Measurements from ENCODE around the gene LACTBL1. TPM values are rescaled to one million over a fixed set of nuclear protein-coding genes. Genes with fewer than 3 reads are reported as not detected.

The LACTBL1 gene
- total RNA-seq, 1 experiment from 2014 or later, result not detected

DNA sequence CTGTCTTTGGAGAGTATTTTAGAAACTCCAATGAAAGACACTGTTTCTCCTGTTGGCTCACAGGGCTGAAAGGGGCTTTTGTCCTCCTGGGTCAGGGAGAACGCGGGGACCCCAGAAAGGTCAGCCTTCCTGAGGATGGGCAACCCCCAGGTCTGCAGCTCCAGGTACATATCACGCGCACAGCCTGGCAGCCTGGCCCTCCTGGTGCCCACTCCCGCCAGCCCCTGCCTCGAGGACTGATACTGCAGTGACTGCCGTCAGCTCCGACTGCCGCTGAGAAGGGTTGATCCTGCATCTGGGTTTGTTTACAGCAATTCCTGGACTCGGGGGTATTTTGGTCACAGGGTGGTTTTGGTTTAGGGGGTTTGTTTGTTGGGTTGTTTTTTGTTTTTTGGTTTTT lies 58.5 kb downstream of the LACTBL1 start:
- DNase-seq (ENCODE audit: low read depth), result no peak

DNA sequence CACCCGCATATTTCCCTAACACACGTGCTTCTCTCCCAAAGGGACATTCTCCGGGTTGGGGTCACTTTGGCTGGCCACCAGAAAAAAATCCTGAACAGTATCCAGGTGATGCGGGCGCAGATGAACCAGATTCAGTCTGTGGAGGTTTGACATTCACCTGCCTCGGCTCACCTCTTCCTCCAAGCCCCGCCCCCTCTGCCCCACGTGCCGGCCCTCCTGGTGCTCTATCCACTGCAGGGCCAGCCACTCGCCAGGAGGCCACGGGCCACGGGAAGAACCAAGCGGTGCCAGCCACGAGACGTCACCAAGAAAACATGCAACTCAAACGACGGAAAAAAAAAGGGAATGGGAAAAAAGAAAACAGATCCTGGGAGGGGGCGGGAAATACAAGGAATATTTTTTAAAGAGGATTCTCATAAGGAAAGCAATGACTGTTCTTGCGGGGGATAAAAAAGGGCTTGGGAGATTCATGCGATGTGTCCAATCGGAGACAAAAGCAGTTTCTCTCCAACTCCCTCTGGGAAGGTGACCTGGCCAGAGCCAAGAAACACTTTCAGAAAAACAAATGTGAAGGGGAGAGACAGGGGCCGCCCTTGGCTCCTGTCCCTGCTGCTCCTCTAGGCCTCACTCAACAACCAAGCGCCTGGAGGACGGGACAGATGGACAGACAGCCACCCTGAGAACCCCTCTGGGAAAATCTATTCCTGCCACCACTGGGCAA lies 59.1 kb downstream of the LACTBL1 start:
- DNase-seq (ENCODE audit: low read depth), result no peak

DNA sequence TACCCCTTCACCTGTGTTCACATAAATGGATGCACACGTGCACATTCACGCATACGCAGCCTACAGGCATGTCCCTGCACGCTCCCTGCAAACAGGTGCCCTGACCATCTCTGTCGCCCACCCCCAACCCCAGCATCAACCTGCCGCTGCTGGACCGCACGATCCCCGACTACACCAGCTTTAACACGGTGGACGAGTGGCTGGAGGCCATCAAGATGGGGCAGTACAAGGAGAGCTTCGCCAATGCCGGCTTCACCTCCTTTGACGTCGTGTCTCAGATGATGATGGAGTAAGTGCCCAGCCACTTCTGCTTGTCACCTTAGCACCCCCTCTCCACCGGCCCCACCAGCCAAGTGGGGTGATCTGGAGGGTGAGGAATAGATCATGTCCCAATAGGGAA lies 60.4 kb downstream of the LACTBL1 start:
- no peak for DNase-seq (ENCODE audit: low read depth)

DNA sequence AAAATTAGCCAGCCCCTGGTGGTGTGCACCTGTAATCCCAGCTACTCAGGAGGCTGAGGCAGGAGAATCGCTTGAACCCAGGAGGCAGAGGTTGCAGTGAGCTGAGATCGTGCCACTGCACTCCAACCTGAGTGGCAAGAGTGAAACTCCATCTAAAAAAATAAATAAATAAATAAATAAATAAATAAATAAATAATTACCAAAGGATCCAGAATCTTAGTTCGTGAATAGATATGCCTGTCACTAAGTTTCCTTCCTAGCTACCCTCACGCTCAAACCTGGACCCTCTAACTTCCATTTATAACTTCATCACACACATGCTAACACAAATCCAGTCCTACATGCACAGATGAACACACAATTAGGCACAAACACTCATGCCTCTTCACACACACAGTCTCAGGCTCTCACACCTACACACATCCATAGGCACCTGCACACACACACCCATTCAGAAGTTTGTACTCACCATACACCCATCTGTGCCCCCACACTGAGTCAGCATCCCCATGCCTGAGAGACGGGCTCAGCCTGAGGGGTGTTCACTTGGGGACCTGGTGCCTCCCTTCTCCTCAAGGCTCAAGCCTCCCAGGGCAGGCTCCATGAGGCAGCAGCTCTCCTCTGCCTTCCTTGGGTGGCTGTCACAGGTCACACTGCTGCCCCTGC lies 61.5 kb downstream of the LACTBL1 start:
- no peak for DNase-seq (ENCODE audit: low read depth)

DNA sequence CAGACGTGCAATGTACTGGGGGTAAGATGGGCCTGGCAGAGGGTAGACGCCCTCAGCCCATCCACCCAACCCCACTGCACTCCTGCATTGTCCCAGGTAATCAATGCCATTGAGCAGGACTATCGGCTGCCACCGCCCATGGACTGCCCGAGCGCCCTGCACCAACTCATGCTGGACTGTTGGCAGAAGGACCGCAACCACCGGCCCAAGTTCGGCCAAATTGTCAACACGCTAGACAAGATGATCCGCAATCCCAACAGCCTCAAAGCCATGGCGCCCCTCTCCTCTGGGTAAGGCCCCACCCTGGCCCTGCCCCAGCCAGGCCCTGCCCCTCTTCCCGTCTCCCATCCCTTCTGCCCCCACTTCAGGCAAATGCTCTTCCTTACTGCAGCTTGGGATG lies 62.4 kb downstream of the LACTBL1 start:
- DNase-seq (ENCODE audit: low read depth), result no peak

DNA sequence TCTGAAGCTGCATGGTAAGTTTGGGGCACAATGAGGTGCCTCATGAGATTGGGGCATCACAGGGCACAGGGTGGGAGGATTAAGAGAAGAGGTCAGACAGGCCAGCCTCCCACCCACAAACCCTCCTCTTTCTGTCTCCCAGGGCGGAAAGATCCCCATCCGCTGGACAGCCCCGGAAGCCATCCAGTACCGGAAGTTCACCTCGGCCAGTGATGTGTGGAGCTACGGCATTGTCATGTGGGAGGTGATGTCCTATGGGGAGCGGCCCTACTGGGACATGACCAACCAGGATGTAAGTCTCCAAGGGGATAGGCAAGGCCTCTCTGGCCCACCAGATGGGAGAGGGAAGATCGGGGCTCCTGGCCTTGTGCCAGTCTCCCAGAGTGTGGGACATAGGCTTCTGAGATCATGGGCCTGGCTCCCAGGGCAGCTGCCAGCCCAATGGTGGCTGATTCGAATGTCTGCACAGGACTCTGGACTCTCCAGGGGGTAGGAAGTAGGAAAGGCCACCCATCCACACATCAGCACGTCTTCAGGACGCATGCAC lies 63.7 kb downstream of the LACTBL1 start:
- no peak for DNase-seq (ENCODE audit: low read depth)

DNA sequence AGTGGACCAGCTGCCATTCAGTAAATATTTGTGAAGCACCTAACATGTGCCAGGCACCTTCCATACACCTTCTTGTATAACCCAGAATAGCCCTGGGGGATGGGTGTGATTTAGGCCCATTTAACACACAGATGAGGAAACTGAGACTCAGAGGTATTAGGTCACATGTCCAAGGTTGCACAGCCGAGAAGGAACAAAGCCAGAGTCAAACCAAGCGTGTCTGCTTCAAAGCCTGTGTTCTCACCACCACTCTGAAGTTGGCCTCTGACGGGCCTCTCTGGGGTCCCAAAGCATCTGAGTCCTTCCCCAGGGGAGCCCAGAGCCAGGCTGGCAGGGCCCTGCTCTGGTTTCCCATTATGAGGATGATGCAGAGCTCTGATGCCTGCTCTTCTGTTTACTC lies 65.1 kb downstream of the LACTBL1 start:
- DNase-seq (ENCODE audit: low read depth), result no peak

DNA sequence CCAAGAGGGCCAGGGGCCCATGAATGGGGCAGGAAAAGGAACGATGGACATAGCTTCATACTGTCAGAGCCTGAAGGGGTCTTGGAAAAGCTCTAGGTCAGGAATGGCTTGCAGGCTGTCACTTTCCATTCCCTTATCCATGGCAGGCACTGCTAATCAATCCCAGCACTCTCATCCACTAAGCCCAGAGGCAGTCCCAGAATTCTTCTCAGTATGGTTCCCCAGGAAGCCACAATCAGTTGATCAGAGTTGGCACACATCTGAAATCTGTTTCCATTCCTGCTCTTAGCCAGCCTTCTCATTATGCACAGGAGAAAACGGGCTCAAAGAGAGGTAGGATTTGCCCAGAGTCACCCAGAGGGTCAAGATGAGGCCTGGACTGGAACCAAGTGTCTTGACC lies 65.7 kb downstream of the LACTBL1 start:
- no peak for DNase-seq (ENCODE audit: low read depth)

DNA sequence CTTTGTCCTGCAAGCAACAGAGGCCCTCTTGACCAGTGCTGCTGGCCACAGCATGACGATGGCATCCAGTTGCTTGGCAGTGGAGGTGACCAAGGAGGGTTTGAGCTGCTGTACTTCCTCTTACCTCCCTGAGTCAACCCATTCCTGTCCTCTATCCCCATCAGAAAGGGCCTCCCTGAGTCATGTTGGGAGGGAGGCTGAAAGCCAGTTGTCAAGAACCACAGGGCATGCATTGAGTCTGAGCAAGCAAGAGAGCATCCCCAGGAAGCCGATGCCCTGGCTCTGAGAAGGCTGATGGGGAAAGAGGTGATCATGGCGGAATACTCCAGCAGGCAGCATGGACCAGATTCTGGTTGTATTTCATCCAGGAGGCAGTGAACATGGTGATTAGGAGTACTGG lies 69.6 kb downstream of the LACTBL1 start:
- DNase-seq (ENCODE audit: low read depth), result peak; percentile 84

Other genes starting within 250 kb of the LACTBL1 start
- gene TEX46, start 43.0 kb upstream of the LACTBL1 start, total RNA-seq (2014; rRNA removed; shearing (Covaris generic)), result not detected in 2 replicates
- 141 and 145 TPM in 2 replicates for gene KDM1A, start 46.6 kb upstream of the LACTBL1 start, total RNA-seq (2014; rRNA removed; shearing (Covaris generic))
- gene LUZP1, start 196.0 kb upstream of the LACTBL1 start, total RNA-seq (2014; rRNA removed; shearing (Covaris generic)), result 22.2 and 30.3 TPM in 2 replicates
- gene HTR1D, start 244.6 kb upstream of the LACTBL1 start, total RNA-seq (2014; rRNA removed; shearing (Covaris generic)), result 5.3 and 9.1 TPM in 2 replicates

All from HT1080 (cell line).